Spleen (tissue), 7 donors: ENCODE measurements around the gene ADRA1B.

ENCODE experiments used
- POLR2AphosphoS5 ChIP-seq, 3 donors: sonication (generic); formaldehyde crosslinking; IDR thresholded peaks; one replicate each; pipeline ENCODE4 v1.5.1; 2017; ENCODE audit warnings: antibody characterized with exemption in 3 of 3
- TF ChIP-seq, protein P1 (sequence below), 11 experiments: fragments of 200-600 bp in 7 of 11; fragments of 450-650 bp in 4 of 11; sonication (generic) in 4 of 11; IDR thresholded peaks in 8 of 11; conservative IDR thresholded peaks in 3 of 11; 1 replicate in 7 of 11; 2 replicates in 4 of 11; pipeline versions ENCODE4 v1.4.0 to v1.8.0; 2016 to 2021; ENCODE audit warnings: antibody characterized with exemption in 11 of 11, inconsistent platforms in 4 of 11, mild to moderate bottlenecking in 1 of 11
- donor health status: DM: no; HTN: no; CAD: no; lungs with moderate emphysema.
- donor health status: DM: no; HTN: no; CAD: no.
- donor health status: DM: no; HTN: no; CAD: no.

DNA sequence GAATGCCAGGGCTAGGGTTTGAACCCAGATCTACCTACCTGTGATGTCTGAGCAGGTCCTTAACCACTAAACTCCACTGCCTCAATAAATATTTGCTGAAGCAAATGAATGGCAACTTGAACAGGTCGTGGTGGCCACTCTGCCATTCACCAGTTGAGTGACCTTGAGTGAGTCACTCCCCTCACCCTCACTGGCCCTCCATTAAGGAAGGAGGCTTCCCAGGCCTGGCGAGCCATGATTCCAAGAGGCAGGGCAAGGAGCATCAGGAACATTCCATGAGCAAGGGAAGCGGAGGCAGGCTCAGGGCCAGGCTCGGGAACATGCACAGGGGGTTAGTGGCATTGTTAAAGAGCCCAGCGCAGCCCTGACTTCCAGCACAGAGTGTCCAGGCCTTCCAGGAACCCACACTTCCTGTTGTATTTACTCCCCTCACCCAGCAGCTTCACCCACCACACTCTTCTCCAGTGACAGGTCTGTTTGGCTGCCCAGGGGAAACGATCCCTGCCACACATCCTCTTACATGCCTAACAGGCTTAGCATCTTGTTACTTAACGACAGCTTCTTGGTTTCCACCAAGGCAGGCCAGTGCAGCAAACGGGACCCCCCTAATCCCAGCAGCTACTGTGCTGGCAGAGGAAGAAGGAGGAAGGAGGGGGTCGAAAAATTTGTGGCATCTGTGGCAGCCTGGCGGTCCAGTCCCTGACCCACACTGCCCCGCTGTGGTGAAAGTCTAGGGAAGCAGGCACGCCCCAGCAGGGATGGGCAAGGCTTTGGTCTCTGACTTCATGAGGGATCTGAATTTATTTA is 49.0 kb downstream of the ADRA1B start:
- TF ChIP-seq POLR2AphosphoS5 (IDR thresholded peaks at IDR 0.05) = peak in 1 of 3 donors; percentile 12
- TF ChIP-seq, protein P1, sequence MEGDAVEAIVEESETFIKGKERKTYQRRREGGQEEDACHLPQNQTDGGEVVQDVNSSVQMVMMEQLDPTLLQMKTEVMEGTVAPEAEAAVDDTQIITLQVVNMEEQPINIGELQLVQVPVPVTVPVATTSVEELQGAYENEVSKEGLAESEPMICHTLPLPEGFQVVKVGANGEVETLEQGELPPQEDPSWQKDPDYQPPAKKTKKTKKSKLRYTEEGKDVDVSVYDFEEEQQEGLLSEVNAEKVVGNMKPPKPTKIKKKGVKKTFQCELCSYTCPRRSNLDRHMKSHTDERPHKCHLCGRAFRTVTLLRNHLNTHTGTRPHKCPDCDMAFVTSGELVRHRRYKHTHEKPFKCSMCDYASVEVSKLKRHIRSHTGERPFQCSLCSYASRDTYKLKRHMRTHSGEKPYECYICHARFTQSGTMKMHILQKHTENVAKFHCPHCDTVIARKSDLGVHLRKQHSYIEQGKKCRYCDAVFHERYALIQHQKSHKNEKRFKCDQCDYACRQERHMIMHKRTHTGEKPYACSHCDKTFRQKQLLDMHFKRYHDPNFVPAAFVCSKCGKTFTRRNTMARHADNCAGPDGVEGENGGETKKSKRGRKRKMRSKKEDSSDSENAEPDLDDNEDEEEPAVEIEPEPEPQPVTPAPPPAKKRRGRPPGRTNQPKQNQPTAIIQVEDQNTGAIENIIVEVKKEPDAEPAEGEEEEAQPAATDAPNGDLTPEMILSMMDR (IDR thresholded peaks at IDR 0.05 in 8 of 11, conservative IDR thresholded peaks at IDR 0.05 in 3 of 11) = peak in 10 of 11 experiments; percentile 22 to 79 (median 54)
